Hematopoietic multipotent progenitor cell (in vitro differentiated cells): Measurements from ENCODE around the gene GTPBP4. TPM values are rescaled to one million over a fixed set of nuclear protein-coding genes. Genes with fewer than 3 reads are reported as not detected.

Source experiments
- DNase-seq, 3 donors: peaks; one replicate each; pipeline ENCODE4 v3.0.0-alpha.2; 2011 to 2015; ENCODE audit warnings: low read depth in 2 of 3, low spot score in 2 of 3
- total RNA-seq: library from RNA; depleted of rRNA; stranded (reverse); fragments of >200 nt; gene quantifications from one replicate; pipeline ENCODE4 v1.2.3, GENCODE V29; 2012

Gene GTPBP4
- 15.9 TPM for total RNA-seq

DNA sequence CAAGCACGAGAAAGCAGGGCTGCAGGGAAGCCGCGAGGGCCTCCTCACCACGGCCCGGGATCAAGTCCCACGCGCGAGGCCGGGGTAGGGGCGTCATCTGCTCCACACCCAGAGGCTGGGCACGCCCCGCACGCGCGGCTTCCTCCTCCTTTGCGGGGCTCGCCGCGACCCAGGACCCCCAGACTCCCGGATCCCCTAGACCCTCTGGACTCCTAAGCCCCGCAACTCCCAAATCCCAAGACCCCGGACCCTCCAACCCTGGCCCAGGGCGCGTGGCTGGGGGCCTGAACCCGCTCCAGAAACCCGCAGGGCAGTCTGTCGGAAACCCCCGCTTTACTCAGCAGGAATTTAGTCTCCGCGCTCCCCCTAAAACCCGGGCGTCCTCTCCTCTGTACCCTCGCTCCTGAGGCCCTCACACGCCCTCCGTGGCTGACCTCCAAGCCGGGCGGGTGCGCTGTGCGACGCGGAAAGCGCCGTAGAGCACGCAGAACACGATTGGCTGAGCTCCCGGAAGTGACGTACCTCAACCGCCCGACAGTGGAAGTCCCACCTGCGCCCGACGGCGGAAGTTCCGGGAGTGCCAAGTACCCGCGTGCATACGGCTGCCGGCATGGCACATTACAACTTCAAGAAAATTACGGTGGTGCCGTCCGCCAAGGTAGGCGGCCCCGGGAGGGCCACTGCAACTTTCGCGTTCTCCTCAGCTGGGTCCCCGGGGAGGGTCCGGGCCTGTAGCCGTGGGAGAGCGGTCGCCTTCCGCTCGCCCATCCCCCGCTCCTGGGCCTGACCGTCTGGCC lies at the start of gene GTPBP4:
Gene GTPBP4 (plus strand): TSS at position 565 of the 797 bp plus-strand sequence. CDS start 46 bp downstream, at position 611.
- DNase-seq, result peak; percentile 91 to 99 (median 98)

- DNase-seq, result no peak
These were observed 49.1 kb upstream of the GTPBP4 start for GRCh38 chr10:938941-939678.

DNA sequence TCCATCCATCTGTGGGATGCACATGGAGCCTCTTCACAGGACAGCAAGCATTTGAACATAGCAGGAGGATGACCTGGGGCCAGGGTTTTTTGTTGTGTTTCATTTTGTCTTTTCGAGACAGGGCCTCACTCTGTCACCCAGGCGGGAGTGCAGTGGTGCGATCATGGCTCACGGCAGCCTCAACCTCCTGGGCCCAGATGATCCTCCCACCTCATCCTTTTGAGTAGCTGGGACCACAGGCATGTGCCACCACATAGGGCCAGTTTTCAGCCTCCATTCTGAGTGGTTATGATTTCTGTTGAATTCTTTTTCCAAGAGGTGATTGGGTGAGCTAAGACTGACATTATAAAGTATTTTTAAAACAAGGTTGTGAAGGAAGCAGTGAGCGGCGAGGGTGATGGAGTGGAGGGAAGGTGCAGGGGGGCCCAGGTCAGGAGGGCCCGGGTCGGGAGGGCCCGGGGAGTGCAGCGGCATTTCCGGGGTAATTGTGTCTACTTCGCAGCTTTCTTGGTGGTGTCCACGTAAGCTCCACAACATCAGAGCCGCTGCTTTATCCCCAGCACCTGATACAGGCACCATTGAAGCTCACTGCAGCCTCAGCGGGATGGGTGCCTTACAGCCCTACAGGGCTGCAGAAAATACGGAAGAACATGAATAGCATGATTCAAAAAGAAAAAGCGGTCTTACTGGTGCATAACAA lies 44.8 kb upstream of the GTPBP4 start:
- no peak for DNase-seq

DNA sequence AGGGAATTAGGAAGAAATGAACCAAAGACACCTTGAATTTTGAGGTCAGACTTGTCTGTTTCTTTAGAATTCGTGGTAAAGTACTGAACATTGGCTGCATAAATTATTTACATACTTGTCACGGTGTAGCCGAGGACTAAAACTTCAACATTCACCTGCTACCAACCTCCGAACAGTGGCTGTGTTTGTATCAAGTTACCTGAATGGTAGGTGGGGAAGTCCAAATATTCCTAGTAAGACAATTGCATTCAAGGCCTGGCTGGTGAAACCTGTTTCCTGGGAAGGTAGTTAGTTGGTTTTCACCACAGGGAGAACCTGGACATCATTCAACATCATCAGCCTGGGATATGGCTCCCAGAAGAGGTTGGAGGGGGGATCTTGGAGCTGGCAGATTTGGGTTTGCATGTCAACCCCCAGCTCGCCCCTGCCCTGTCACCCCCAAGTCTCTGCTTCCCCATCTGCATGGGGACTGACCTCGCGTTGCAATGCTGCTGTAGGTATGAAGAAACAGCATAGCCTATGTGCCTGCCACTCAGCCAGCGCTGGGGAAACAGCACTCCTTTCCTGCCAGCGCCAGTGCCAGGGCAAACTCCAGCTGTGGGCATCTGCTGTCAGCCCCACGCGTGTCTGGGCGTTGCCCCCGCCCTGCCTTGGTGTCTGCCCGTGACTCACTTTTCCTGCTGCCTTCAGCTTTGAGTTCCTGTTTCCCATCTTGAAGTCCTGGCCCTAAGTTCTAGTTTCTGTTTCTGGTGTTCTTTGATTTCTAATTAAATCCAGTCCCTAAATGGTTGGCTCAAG lies 44.0 kb upstream of the GTPBP4 start:
- peak in 2 of 3 donors; percentile 80 to 86 for DNase-seq

DNA sequence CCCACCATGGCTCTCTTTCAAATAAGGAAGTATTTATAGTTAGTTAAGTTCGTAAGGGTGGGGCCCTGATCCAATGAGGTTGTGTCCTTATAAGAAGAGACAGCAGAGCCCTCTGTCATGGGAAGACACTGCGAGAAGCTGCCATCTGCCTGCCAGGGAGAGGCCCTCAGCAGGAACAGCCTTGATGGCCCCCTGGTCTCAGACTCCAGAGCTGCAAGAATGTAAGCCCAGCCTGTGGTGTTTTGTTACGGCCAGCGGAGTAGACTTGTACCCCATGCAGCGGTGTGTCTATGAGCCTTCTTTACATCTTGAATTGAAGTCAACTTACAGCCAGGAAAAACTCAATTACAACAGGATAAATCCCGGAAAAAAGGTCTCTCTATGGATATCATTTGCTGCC lies 42.5 kb upstream of the GTPBP4 start:
- DNase-seq, result no peak

DNA sequence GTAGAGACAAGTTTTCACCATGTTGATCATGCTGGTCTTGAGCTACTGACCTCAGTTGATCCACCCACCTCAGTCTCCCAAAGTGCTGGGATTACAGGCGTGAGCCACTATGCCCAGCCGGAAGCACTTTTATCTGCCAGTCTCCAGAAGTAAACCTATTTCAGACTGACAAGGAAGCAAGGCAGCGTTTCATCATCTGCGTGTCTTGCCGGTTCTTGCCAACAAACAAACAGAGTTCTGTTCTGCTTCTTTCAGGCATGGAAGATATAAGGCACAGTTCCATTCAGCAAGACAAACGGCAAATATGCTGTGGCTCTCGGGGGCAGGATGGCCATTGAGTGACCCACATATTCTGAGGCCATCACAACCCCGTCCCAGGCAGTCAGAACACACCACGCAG lies 41.2 kb upstream of the GTPBP4 start:
- no peak for DNase-seq

GRCh38 chr10:947881-948280 lies 40.4 kb upstream of the GTPBP4 start:
- no peak for DNase-seq

GRCh38 chr10:948347-948746 lies 39.9 kb upstream of the GTPBP4 start:
- DNase-seq, result no peak

GRCh38 chr10:949446-949845 lies 38.8 kb upstream of the GTPBP4 start:
- DNase-seq, result no peak

GRCh38 chr10:953836-954235 lies 34.4 kb upstream of the GTPBP4 start:
- no peak for DNase-seq

DNA sequence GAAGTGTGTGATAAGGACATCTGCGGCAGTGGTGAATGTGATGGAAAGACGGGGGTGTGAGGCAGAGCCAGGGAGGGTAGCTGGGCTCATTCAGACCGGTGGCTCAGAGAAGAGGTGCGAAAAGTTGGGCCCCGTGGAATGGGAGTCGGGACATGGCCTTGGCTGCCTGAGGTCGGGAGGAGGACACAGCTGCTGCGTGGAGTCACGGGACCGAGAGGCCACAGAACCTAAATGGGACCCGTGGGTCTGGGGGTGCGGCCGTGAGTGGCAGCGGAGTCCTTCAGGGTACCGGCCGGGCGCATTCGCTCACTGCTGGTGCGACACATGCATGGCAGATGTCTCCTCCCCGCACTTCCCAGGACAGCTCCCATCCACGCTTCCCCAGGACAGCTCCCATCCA lies 33.8 kb upstream of the GTPBP4 start:
- no peak for DNase-seq

DNA sequence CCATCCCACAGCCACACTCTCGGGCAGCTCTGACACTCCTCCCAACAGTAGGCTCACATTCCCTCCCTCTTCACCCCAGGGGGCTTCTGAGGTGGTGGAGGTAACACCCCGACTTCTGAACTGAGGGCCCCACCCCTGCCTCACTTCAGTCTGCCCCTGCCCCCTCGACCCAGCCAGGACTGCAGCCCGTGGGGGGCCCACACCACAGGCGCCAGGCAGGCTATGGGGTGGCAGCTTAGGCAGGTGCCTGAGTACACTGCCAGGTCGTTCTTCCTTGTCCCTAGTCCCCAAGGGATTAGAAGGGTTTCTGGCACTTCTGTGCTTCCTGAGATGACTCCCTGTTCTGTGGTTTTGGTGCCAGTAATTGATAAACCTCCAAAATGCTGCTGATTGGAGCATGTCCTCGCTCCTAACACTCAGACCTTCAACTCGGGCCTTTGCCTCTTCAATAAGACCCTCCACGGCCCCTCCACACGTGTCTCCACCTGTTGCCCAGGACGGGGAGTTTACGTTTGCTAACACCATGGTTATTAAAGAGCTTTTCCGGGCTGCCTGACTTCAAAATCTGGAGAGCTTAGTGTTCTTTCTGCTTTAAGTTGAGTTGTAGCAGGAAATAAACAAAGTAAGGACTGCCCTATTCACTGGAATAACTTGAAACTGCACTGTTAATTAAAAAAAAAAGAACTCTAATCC lies 33.0 kb upstream of the GTPBP4 start:
- no peak for DNase-seq

DNA sequence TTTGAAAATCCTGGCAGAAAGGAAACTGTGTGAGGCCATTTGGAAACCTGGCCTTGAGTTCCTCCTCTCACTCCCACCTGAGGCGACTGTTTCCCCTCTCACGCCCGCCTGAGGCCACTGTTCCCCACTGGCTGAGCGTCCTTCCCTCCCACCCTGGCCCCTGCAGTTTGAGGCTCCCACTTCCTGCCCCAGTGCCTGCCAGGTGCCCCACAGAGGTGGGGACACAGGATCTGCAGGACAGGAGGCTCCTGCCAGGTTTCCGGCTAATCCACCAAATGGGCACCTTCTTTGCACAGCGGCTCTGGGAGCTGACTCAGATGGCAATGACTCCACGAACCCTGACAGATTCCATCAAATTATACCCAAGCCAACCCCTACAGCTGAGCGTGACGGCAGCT lies 32.4 kb upstream of the GTPBP4 start:
- no peak for DNase-seq

DNA sequence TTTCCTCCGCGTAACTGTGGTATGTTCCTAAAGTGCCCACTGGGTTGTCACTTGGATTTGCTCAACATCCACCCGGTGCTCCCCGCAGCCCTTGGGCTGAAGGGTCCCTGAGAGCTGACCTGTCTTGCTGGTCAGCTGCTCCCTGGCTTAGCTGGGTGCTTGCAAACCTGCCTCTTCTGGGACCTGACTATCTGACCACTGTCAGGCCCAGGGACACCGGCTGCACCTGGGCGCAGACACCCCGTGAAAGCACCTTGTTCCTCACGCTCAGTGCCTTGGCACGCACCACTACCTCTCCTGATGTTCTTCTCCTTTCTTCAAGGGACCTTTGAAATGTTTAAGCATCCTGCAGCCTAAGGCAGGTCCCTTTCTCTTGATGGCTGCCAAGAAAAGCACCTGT lies 30.1 kb upstream of the GTPBP4 start:
- DNase-seq, result no peak

GRCh38 chr10:958856-959255 lies 29.4 kb upstream of the GTPBP4 start:
- no peak for DNase-seq

DNA sequence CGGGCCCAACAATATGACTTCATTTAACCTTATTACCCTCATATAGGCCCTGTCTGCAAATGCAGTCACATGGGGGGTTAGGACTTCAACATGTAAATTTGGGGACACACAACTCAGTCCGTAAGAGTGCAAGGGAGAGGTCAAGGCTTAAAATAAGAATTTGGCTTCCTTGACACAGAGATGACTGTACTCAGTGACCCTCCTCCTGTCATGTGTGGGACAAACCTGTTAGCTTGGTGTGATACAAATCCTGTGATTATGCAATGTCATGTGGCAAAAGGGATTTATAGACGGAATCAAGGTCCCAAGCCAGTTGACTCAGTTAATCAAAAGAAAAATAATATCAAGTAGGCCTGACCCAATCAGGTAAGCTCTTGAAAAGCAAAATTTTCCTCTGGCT lies 25.9 kb upstream of the GTPBP4 start:
- no peak for DNase-seq

GRCh38 chr10:963186-963585 lies 25.0 kb upstream of the GTPBP4 start:
- DNase-seq, result no peak

GRCh38 chr10:963655-964054 lies 24.6 kb upstream of the GTPBP4 start:
- no peak for DNase-seq

DNA sequence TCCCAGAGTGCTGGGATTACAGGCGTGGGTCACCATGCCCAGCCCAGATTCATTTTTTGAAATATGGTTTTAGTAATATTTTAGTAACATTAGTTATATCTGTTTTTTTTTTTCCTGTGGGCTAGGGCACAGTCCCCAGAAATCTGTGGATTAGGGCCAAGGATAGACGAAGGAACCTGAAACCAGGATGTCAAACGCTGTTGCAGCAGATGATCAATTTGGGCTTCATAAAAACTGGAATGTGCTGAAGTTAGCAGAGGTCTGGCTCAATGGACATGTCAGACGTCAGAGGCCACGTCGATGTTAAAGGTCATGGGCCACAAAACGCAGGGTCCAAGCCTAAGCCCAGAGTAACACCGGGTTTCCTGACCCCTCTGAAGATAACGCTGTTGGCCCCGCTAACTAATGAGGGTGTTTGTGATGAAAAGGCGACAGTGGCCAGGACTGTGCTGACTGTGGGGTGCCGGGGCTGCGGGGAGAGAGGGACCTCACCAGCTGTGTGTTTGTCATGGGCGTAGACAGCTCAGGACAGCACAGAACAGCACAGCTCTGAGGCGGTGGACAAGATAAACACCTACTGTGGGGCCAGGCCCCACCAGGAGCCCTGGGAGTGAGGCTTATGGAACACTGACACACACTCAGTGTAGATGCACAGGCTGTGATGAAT lies 23.8 kb upstream of the GTPBP4 start:
- no peak for DNase-seq

DNA sequence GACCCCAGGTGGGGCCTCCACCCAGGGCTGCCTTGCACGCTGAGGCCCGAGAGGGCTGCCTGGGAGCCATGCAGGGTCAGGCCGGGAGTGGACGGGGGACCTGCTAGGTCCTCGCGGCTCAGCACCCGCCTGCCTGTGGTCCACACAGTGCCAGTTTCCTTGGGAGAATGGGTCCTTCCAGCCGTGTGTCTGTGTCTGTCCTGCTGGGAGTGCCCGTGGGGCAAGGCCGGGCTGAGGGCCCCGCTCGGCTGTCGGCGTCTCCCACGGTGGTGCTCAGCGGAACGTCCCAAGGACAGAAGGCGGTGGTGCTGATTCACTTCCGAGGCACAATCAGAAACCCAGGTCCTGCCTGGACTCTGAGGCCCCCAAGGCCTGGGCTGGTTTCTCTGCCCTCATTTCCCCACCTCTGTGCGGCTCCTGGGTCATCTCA lies 23.2 kb upstream of the GTPBP4 start:
- DNase-seq, result no peak
